Chondrocyte (in vitro differentiated cells): ENCODE results near the gene MSMO1. TPM values are rescaled to one million over a fixed set of nuclear protein-coding genes. Genes with fewer than 3 reads are reported as not detected.

Experiments used
- DNase-seq: peaks from one replicate; pipeline ENCODE4 v3.0.0; 2021; ENCODE audit warnings: mixed read lengths, low spot score
- H3K27ac Mint-ChIP-seq: one replicate; pipeline ENCODE4 v1.8.0; 2021; ENCODE audit warnings: mild to moderate bottlenecking, moderate library complexity, mixed read lengths; ENCODE audit not compliant: unreplicated experiment
- H3K27me3 Mint-ChIP-seq: 2 replicates; pipeline ENCODE4 v1.8.0; 2021; ENCODE audit warnings: low read depth, mixed read lengths
- H3K36me3 Mint-ChIP-seq: 2 replicates; pipeline ENCODE4 v1.8.0; 2021; ENCODE audit warnings: low read depth, mixed read lengths
- H3K4me1 Mint-ChIP-seq: 2 replicates; pipeline ENCODE4 v1.8.0; 2021; ENCODE audit warnings: low read depth, mild to moderate bottlenecking, mixed read lengths
- H3K4me3 Mint-ChIP-seq: one replicate; pipeline ENCODE4 v1.8.0; 2021; ENCODE audit warnings: mild to moderate bottlenecking, moderate library complexity, mixed read lengths; ENCODE audit not compliant: unreplicated experiment
- H3K9me3 Mint-ChIP-seq: 2 replicates; pipeline ENCODE4 v1.8.0; 2021; ENCODE audit warnings: low read depth, mixed read lengths
- CTCF ChIP-seq: fragments of 200-600 bp; sonication (generic); IDR thresholded peaks from 2 replicates; pipeline ENCODE4 v1.5.0; 2021; ENCODE audit warnings: antibody characterized with exemption, mild to moderate bottlenecking, moderate library complexity
- total RNA-seq: library from RNA; stranded (reverse); gene quantifications from 3 replicates; pipeline ENCODE4 v1.2.1, GENCODE V29; 2021

The MSMO1 gene
- total RNA-seq, 1 donor from 2014 or later, result 83.3 TPM

GRCh38 chr4:165299399-165300060, 27.9 kb upstream of the MSMO1 start:
- no peak for TF ChIP-seq CTCF
- H3K4me1 Mint-ChIP-seq, result peaks cover 11% of the 10 kb centered on the region
- no peak for DNase-seq
- no peaks in the 10 kb centered on the region for H3K27me3 Mint-ChIP-seq
- no peak overlapping the region for H3K27ac Mint-ChIP-seq
- H3K36me3 Mint-ChIP-seq, result peaks cover 11% of the 10 kb centered on the region
- H3K4me3 Mint-ChIP-seq, result no peak overlapping the region
- no peaks in the 10 kb centered on the region for H3K9me3 Mint-ChIP-seq

- Mint-ChIP-seq H3K4me1 (peaks cover 11% of the 10 kb centered on the region), H3K4me3 (peak overlapping the region; percentile 64), H3K27ac (peak overlapping the region; percentile 78), H3K27me3 (no peaks in the 10 kb centered on the region), H3K36me3 (peaks cover 11% of the 10 kb centered on the region), H3K9me3 (no peaks in the 10 kb centered on the region)
- no peak for DNase-seq
- TF ChIP-seq CTCF, result no peak
Observed at GRCh38 chr4:165301833-165302232, 25.6 kb upstream of the MSMO1 start.

GRCh38 chr4:165302658-165303057, 24.8 kb upstream of the MSMO1 start:
- peaks cover 11% of the 10 kb centered on the region for H3K36me3 Mint-ChIP-seq
- H3K4me1 Mint-ChIP-seq, result peaks cover 11% of the 10 kb centered on the region
- H3K9me3 Mint-ChIP-seq, result no peaks in the 10 kb centered on the region
- no peak overlapping the region for H3K27ac Mint-ChIP-seq
- H3K27me3 Mint-ChIP-seq, result no peaks in the 10 kb centered on the region
- no peak for DNase-seq
- no peak for TF ChIP-seq CTCF
- no peak overlapping the region for H3K4me3 Mint-ChIP-seq

- TF ChIP-seq CTCF, result no peak
- no peak overlapping the region for H3K4me3 Mint-ChIP-seq
- peaks cover 2% of the 10 kb centered on the region for H3K9me3 Mint-ChIP-seq
- H3K36me3 Mint-ChIP-seq, result peaks cover 8% of the 10 kb centered on the region
- no peak for DNase-seq
- no peaks in the 10 kb centered on the region for H3K27me3 Mint-ChIP-seq
- H3K4me1 Mint-ChIP-seq, result peaks cover 12% of the 10 kb centered on the region
- no peak overlapping the region for H3K27ac Mint-ChIP-seq
Observed at GRCh38 chr4:165308166-165308565, 19.3 kb upstream of the MSMO1 start.

- H3K36me3 Mint-ChIP-seq, result peaks cover 8% of the 10 kb centered on the region
- no peak for TF ChIP-seq CTCF
Observed at GRCh38 chr4:165308606-165309005, 18.9 kb upstream of the MSMO1 start.

More at GRCh38 chr4:165308606-165309005, 18.9 kb upstream of the MSMO1 start:
- H3K4me3 Mint-ChIP-seq, result no peak overlapping the region
- peaks cover 2% of the 10 kb centered on the region for H3K9me3 Mint-ChIP-seq
- H3K27ac Mint-ChIP-seq, result peak overlapping the region; percentile 27
- H3K4me1 Mint-ChIP-seq, result peaks cover 12% of the 10 kb centered on the region
- no peak for DNase-seq
- H3K27me3 Mint-ChIP-seq, result no peaks in the 10 kb centered on the region
